GM23248 (cell line): ENCODE data around the gene VTI1A. TPM values are rescaled to one million over a fixed set of nuclear protein-coding genes. Genes with fewer than 3 reads are reported as not detected.

Experiments
- DNase-seq: peaks from one replicate; pipeline ENCODE4 v3.0.0-alpha.2; 2015
- H2AFZ ChIP-seq: fragments of 200-600 bp; sonication (generic); 2 replicates; pipeline ENCODE4 v1.6.1; 2016; ENCODE audit warnings: antibody characterized with exemption
- H3F3A ChIP-seq: fragments of 200-600 bp; sonication (generic); 2 replicates; pipeline ENCODE4 v1.6.1; 2016; ENCODE audit warnings: mild to moderate bottlenecking, antibody characterized with exemption, mixed run types; ENCODE audit not compliant: insufficient read depth
- H3K27ac ChIP-seq: fragments of 200-600 bp; sonication (generic); 2 replicates; pipeline ENCODE4 v1.5.1; 2016; ENCODE audit warnings: mild to moderate bottlenecking
- H3K27me3 ChIP-seq: fragments of 200-600 bp; sonication (generic); replicated peaks from 2 replicates; pipeline ENCODE4 v1.6.1; 2016; ENCODE audit warnings: mild to moderate bottlenecking; ENCODE audit not compliant: insufficient read depth
- H3K36me3 ChIP-seq: fragments of 200-600 bp; sonication (generic); 2 replicates; pipeline ENCODE4 v1.6.1; 2016; ENCODE audit warnings: low read depth, mild to moderate bottlenecking
- H3K4me1 ChIP-seq: fragments of 200-600 bp; sonication (generic); 2 replicates; pipeline ENCODE4 v1.6.1; 2016; ENCODE audit warnings: mild to moderate bottlenecking; ENCODE audit not compliant: insufficient read depth
- H3K4me2 ChIP-seq: fragments of 200-600 bp; sonication (generic); one replicate; pipeline ENCODE4 v1.6.1; 2016; ENCODE audit warnings: mild to moderate bottlenecking; ENCODE audit not compliant: unreplicated experiment
- H3K4me3 ChIP-seq: fragments of 200-600 bp; sonication (generic); 2 replicates; pipeline ENCODE4 v1.5.1; 2016; ENCODE audit warnings: mild to moderate bottlenecking
- H3K79me2 ChIP-seq: fragments of 200-600 bp; sonication (generic); 2 replicates; pipeline ENCODE4 v1.6.1; 2016; ENCODE audit warnings: mild to moderate bottlenecking; ENCODE audit not compliant: insufficient read depth
- H3K9ac ChIP-seq: fragments of 200-600 bp; sonication (generic); 2 replicates; pipeline ENCODE4 v1.6.1; 2016; ENCODE audit warnings: mild to moderate bottlenecking
- H3K9me2 ChIP-seq: fragments of 200-600 bp; sonication (generic); 2 replicates; pipeline ENCODE4 v1.6.1; 2016; ENCODE audit warnings: mixed run types, mild to moderate bottlenecking, moderate library complexity; ENCODE audit not compliant: insufficient read depth
- H3K9me3 ChIP-seq: fragments of 200-600 bp; sonication (generic); one replicate; pipeline ENCODE4 v1.6.1; 2017; ENCODE audit warnings: low read depth
- H4K20me1 ChIP-seq: fragments of 200-600 bp; sonication (generic); 2 replicates; pipeline ENCODE4 v1.6.0; 2016; ENCODE audit not compliant: insufficient read depth
- EZH2 ChIP-seq: fragments of 200-600 bp; sonication (generic); IDR thresholded peaks from 2 replicates; pipeline ENCODE4 v1.6.1; 2018; ENCODE audit warnings: antibody characterized with exemption, mild to moderate bottlenecking; ENCODE audit not compliant: insufficient read depth, poor library complexity, severe bottlenecking
- EZH2phosphoT487 ChIP-seq: fragments of 200-600 bp; sonication (generic); IDR thresholded peaks from 2 replicates; pipeline ENCODE4 v1.6.1; 2018; ENCODE audit warnings: antibody characterized with exemption, moderate library complexity, mild to moderate bottlenecking, low read depth; ENCODE audit not compliant: insufficient read depth
- WGBS, 2 experiments: methylation state at CpG; one replicate each; pipeline ENCODE4 v1.1.6; 2015 to 2017; ENCODE audit warnings: low lambda C conversion rate in 2 of 2, low coverage in 1 of 2; ENCODE audit errors: missing lambda C conversion rate in 2 of 2; 5-methylcytosine and 5-hydroxymethylcytosine counted together
- in situ Hi-C: fragments of 300-500 bp; cut with MboI; formaldehyde crosslinking; loops from 2 replicates; pipeline ENCODE4 v1.15.0; 2020
- polyA plus RNA-seq: library from polyadenylated mRNA; unstranded; fragments of >200 nt; fragmentation: Nextera tagmentation; extraction: Ambion mirVana; gene quantifications from 2 replicates; pipeline ENCODE4 v1.2.1, GENCODE V29; 2016
- total RNA-seq: library from RNA; depleted of rRNA; stranded (reverse); fragments of >200 nt; shearing (Covaris generic); gene quantifications from 2 replicates; pipeline ENCODE4 v1.2.3, GENCODE V29; 2014

The VTI1A gene
- total and polyA plus RNA-seq, 2 experiments from 2014 or later = 21.6 to 26.4 TPM

DNA sequence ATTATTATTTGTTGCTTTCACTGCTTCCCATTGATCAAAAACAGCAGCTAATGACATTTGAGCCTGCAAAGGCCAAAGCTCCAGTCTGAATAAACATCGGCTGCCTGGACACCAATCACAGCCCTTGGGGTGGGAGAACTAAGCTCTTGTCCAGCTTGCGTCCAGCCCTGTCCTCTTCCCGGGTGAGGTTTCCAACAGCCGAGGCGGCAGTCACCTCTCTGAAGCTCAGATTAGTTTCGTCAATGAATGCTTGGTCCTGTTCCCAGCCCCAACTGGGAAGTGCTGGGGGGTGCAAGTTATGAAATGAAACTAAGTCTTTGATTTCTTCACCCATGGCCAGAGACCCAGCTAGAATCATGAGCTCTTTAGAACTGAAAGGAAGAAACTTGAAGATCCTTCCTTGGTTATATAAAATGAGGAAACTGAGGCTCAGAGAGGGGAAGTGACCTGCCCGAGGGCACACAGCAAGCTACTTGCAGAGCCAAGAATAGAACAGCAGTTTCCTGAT, 389.0 kb downstream of the VTI1A start:
- H3K27ac ChIP-seq = no peak overlapping the region
- H3K4me3 ChIP-seq = no peak overlapping the region
- no peaks in the 10 kb centered on the region for H3K9me2 ChIP-seq
- H3K9ac ChIP-seq = no peak overlapping the region
- no peak overlapping the region for H3K4me2 ChIP-seq
- H3K36me3 ChIP-seq = no peaks in the 10 kb centered on the region
- H3K9me3 ChIP-seq = no peaks in the 10 kb centered on the region
- no peaks in the 10 kb centered on the region for H3K27me3 ChIP-seq
- no peaks in the 10 kb centered on the region for H3K4me1 ChIP-seq
- DNase-seq = no peak
- no peaks in the 10 kb centered on the region for H4K20me1 ChIP-seq
- TF ChIP-seq EZH2 (no peak), EZH2phosphoT487 (no peak)
- H3K79me2 ChIP-seq = no peaks in the 10 kb centered on the region
- in situ Hi-C loops = no loop called here
- 67% methylated on average over 7 of the region's 7 CpGs for WGBS, 2 experiments
- H2AFZ ChIP-seq = no peak overlapping the region
- H3F3A ChIP-seq = no peaks in the 10 kb centered on the region

DNA sequence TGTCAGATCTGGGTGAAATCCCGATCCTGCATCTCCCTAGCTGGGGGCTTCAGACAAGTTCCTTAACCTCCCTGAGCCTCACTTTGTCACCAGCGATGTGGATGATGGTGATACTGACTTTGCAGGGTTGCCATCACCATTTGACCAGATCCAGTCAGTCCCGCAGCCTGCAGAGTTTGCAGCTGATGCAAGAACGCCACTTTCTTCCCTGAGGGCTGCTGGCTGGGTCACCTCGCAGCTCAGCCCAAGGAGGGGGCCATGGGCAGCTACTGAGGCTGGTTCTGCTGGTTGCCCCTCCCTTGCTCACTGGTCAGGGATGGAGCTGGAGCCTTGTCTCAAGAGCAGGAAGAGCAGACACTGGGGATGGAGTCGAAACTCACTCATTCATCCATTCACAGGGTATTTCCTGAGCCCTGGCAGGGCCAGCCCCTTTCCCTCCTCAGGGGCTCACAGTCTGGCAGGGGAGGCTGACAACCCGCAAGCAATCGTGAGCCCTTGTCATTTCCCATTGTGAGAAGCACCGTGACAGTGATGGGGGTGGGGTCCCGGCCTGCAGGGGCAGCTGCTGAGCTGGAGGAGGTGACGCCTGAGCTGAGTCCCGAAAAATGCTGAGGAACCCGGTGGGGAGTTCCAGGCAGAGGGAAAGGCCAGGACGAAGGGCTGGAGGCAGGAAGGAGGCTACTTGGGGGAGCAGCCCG, 391.9 kb downstream of the VTI1A start:
- in situ Hi-C loops = no loop called here
- no peaks in the 10 kb centered on the region for H3K9me3 ChIP-seq
- H3K4me1 ChIP-seq = no peaks in the 10 kb centered on the region

GRCh38 chr10:112839928-112840654, 393.1 kb downstream of the VTI1A start:
- no peaks in the 10 kb centered on the region for H4K20me1 ChIP-seq
- in situ Hi-C loops = no loop called here
- H2AFZ ChIP-seq = no peak overlapping the region
- no peaks in the 10 kb centered on the region for H3K9me2 ChIP-seq
- H3K36me3 ChIP-seq = no peaks in the 10 kb centered on the region
- no peaks in the 10 kb centered on the region for H3F3A ChIP-seq
- no peaks in the 10 kb centered on the region for H3K9me3 ChIP-seq
- no peaks in the 10 kb centered on the region for H3K79me2 ChIP-seq
- WGBS, 2 experiments = 85 to 88% methylated on average over 5 of the region's 5 CpGs
- H3K27me3 ChIP-seq = no peaks in the 10 kb centered on the region
- H3K4me1 ChIP-seq = no peaks in the 10 kb centered on the region
- no peak for DNase-seq
- no peak for TF ChIP-seq EZH2phosphoT487
- TF ChIP-seq EZH2 = no peak
- no peak overlapping the region for H3K9ac ChIP-seq
- no peak overlapping the region for H3K4me2 ChIP-seq
- no peak overlapping the region for H3K27ac ChIP-seq
- no peak overlapping the region for H3K4me3 ChIP-seq

More for the DNA sequence above, 391.9 kb downstream of the VTI1A start:
- 81 to 83% methylated on average over 14 to 15 of the region's 15 CpGs for WGBS, 2 experiments
- H2AFZ ChIP-seq = no peak overlapping the region
- no peaks in the 10 kb centered on the region for H3F3A ChIP-seq
- TF ChIP-seq EZH2 = no peak
- TF ChIP-seq EZH2phosphoT487 = no peak
- H3K36me3 ChIP-seq = no peaks in the 10 kb centered on the region
- H3K9ac ChIP-seq = no peak overlapping the region
- no peak for DNase-seq
- H3K27me3 ChIP-seq = no peaks in the 10 kb centered on the region
- no peak overlapping the region for H3K4me2 ChIP-seq
- H3K27ac ChIP-seq = no peak overlapping the region
- no peaks in the 10 kb centered on the region for H4K20me1 ChIP-seq
- no peak overlapping the region for H3K4me3 ChIP-seq
- no peaks in the 10 kb centered on the region for H3K9me2 ChIP-seq
- H3K79me2 ChIP-seq = no peaks in the 10 kb centered on the region

- 45 to 51% methylated on average over 7 of the region's 7 CpGs for WGBS, 2 experiments
- H3K4me3 ChIP-seq = no peak overlapping the region
- H3K36me3 ChIP-seq = no peaks in the 10 kb centered on the region
- no peak overlapping the region for H3K4me2 ChIP-seq
- H3F3A ChIP-seq = no peaks in the 10 kb centered on the region
- H2AFZ ChIP-seq = no peak overlapping the region
- H3K9me3 ChIP-seq = no peaks in the 10 kb centered on the region
- in situ Hi-C loops = no loop called here
- DNase-seq = no peak
- no peak overlapping the region for H3K9ac ChIP-seq
- no peaks in the 10 kb centered on the region for H3K4me1 ChIP-seq
- H4K20me1 ChIP-seq = no peaks in the 10 kb centered on the region
- H3K9me2 ChIP-seq = no peaks in the 10 kb centered on the region
- TF ChIP-seq EZH2 (no peak), EZH2phosphoT487 (no peak)
- H3K27me3 ChIP-seq = no peaks in the 10 kb centered on the region
- H3K27ac ChIP-seq = no peak overlapping the region
- H3K79me2 ChIP-seq = no peaks in the 10 kb centered on the region
Observed at GRCh38 chr10:112841549-112841948, 394.5 kb downstream of the VTI1A start.
